Tibial nerve (tissue), 4 donors: ENCODE measurements around the gene HOPX. TPM values are rescaled to one million over a fixed set of nuclear protein-coding genes. Genes with fewer than 3 reads are reported as not detected.

ENCODE experiments used
- DNase-seq, 2 donors: peaks; one replicate each; pipeline ENCODE4 v3.0.0-alpha.2; 2019; ENCODE audit warnings: low spot score in 2 of 2
- H3K27ac ChIP-seq, 4 donors: fragments of 200-600 bp; sonication (generic) in 3 of 4; one replicate each; pipeline ENCODE4 v1.5.1; 2017 to 2019; ENCODE audit warnings: mild to moderate bottlenecking in 1 of 4
- H3K27me3 ChIP-seq, 2 donors: fragments of 200-600 bp; sonication (generic) in 1 of 2; one replicate each; pipeline versions ENCODE4 v1.5.1 to v1.6.0; 2017 to 2019
- H3K36me3 ChIP-seq, 3 donors: fragments of 200-600 bp; sonication (generic); one replicate each; pipeline ENCODE4 v1.5.1; 2018 to 2019
- H3K4me1 ChIP-seq, 4 donors: fragments of 200-600 bp; sonication (generic) in 3 of 4; one replicate each; pipeline ENCODE4 v1.5.1; 2017 to 2019
- H3K4me3 ChIP-seq, 4 donors: fragments of 200-600 bp; sonication (generic) in 3 of 4; one replicate each; pipeline ENCODE4 v1.5.1; 2017 to 2019; ENCODE audit warnings: mild to moderate bottlenecking in 1 of 4, moderate library complexity in 1 of 4
- H3K9me3 ChIP-seq, 4 donors: fragments of 200-600 bp; sonication (generic) in 3 of 4; one replicate each; pipeline ENCODE4 v1.5.1; 2017 to 2019
- EP300 ChIP-seq, 2 donors: sonication (generic); formaldehyde crosslinking; IDR thresholded peaks; one replicate each; pipeline ENCODE4 v1.6.1; 2017; ENCODE audit warnings: antibody characterized with exemption in 2 of 2, mild to moderate bottlenecking in 1 of 2
- POLR2A ChIP-seq, 2 donors: fragments of 450-650 bp; IDR thresholded peaks; one replicate each; pipeline ENCODE4 v1.6.1; 2017; ENCODE audit warnings: antibody characterized with exemption in 2 of 2, mild to moderate bottlenecking in 2 of 2, moderate library complexity in 2 of 2
- WGBS, 2 donors: methylation state at CpG; one replicate each; pipeline ENCODE4 v1.1.5; 2018; 5-methylcytosine and 5-hydroxymethylcytosine counted together
- total RNA-seq, 4 donors: library from RNA; depleted of rRNA; stranded (reverse); fragments of >200 nt; gene quantifications; one replicate each; pipeline ENCODE4 v1.1.0, GENCODE V29; 2016
- TF ChIP-seq, protein P1 (sequence below), 5 experiments: fragments of 200-600 bp in 3 of 5; fragments of 450-650 bp in 2 of 5; sonication (generic) in 3 of 5; IDR thresholded peaks; one replicate each; pipeline ENCODE4 v1.5.1; 2016 to 2019; ENCODE audit warnings: antibody characterized with exemption in 5 of 5, mild to moderate bottlenecking in 3 of 5, moderate library complexity in 2 of 5

Gene HOPX
- total RNA-seq, 4 donors from 2014 or later: 0.63 to 2.7 (median 1.9) TPM

DNA sequence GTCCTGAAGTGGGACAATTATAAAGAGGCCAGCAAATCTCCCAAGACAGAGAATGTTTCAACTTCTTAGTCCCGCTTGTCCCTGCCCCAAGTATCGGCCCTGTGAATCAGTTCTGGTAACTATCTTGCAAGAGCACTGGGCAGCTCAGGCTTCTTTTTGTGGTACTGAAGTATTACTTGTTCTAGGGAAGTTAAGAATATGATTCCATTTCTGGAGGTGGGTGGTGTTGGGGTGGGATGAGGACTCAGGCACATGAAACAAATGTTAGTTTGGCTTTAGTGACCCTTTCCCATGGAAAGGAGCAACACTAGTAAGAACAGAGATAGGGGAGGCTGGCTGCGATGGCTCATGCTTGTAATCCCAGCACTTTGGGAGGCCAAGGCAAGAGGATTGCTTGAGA lies 28.9 kb downstream of the HOPX start:
- Histone ChIP-seq H3K9me3 (no peaks in the 10 kb centered on the region), H3K4me3 (no peak overlapping the region), H3K36me3 (no peaks in the 10 kb centered on the region), H3K27ac (no peak overlapping the region), H3K4me1 (peaks cover 0 to 24% (median 5%) of the 10 kb centered on the region in 4 donors), H3K27me3 (peaks cover 0 to 36% of the 10 kb centered on the region in 2 donors)
- DNase-seq: no peak
- WGBS, 2 donors: 73 to 86% methylated on average over 3 of the region's 3 CpGs
- TF ChIP-seq, protein P1, sequence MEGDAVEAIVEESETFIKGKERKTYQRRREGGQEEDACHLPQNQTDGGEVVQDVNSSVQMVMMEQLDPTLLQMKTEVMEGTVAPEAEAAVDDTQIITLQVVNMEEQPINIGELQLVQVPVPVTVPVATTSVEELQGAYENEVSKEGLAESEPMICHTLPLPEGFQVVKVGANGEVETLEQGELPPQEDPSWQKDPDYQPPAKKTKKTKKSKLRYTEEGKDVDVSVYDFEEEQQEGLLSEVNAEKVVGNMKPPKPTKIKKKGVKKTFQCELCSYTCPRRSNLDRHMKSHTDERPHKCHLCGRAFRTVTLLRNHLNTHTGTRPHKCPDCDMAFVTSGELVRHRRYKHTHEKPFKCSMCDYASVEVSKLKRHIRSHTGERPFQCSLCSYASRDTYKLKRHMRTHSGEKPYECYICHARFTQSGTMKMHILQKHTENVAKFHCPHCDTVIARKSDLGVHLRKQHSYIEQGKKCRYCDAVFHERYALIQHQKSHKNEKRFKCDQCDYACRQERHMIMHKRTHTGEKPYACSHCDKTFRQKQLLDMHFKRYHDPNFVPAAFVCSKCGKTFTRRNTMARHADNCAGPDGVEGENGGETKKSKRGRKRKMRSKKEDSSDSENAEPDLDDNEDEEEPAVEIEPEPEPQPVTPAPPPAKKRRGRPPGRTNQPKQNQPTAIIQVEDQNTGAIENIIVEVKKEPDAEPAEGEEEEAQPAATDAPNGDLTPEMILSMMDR (IDR thresholded peaks at IDR 0.05): no peak
- TF ChIP-seq EP300 (IDR thresholded peaks at IDR 0.05) (no peak), POLR2A (IDR thresholded peaks at IDR 0.05) (no peak)

DNA sequence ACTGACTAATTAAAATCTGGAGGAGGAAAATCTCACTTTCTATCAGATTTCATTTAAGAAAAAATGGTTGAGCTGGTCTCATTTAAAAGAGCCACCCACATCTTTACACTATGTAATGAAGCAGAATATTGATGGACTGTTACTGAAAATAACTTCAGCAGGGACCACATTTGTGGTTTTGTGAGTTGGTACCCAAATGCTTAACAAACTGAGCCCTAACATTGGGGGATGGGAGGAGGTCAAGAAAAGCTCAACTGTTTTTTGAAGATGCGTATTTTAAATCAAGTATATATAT lies 30.1 kb downstream of the HOPX start:
- Histone ChIP-seq H3K36me3 (no peaks in the 10 kb centered on the region), H3K27ac (no peak overlapping the region), H3K27me3 (peaks cover 0 to 24% of the 10 kb centered on the region in 2 donors), H3K4me3 (no peak overlapping the region), H3K4me1 (peaks cover 0 to 19% (median 5%) of the 10 kb centered on the region in 4 donors), H3K9me3 (peaks cover 0 to 11% (median 0%) of the 10 kb centered on the region in 4 donors)
- TF ChIP-seq POLR2A (IDR thresholded peaks at IDR 0.05) (no peak), EP300 (IDR thresholded peaks at IDR 0.05) (no peak)
- TF ChIP-seq, protein P1 (IDR thresholded peaks at IDR 0.05): no peak
- DNase-seq: no peak
- 90 to 93% methylated on average over 1 of the region's 1 CpG for WGBS, 2 donors

DNA sequence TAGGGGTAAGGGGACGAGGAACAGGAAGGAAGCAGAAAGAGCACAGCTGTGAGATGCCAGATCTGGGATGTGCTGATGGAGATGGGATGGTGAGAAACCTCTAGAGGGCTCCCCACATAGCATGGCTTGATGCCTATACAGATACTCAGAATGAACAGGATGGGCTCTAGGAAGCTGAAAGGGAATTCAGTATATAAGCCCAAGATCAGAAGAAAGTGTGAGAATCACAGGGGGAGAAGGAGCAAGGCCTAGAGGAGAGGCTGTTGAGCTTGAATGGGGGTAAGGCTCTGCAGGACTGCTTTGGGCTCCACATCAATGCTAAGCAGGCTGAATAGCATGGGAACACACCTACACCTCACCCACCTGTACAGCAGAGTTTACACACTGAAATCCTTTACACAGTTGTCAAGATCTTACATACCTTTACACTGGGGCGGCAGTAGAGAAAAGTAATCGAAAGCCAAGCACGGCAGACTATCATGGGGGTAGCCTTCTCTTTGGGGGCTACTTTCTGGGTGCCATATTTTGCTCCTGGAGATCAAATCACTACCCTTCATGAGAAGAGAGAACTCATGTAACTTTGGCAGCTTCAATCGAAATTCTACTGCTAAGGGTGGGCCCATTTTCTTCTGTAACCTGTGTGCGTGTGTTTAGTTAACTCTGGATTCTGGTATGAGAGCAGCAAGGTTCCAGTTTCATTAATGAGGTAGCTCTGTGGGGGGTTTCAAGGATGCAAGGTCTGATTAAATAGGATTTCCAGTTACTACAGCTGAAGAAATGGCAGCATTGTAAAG lies 30.6 kb downstream of the HOPX start:
- 81 to 84% methylated on average over 6 of the region's 6 CpGs for WGBS, 2 donors
- H3K36me3 ChIP-seq: no peaks in the 10 kb centered on the region
- no peak overlapping the region for H3K27ac ChIP-seq
- TF ChIP-seq POLR2A (IDR thresholded peaks at IDR 0.05) (no peak), EP300 (IDR thresholded peaks at IDR 0.05) (no peak)
- TF ChIP-seq, protein P1 (IDR thresholded peaks at IDR 0.05): no peak
- DNase-seq: no peak
- peaks cover 0 to 20% of the 10 kb centered on the region in 2 donors for H3K27me3 ChIP-seq
- no peak overlapping the region for H3K4me3 ChIP-seq
- peaks cover 0 to 11% (median 0%) of the 10 kb centered on the region in 4 donors for H3K9me3 ChIP-seq
- H3K4me1 ChIP-seq: peaks cover 0 to 13% (median 5%) of the 10 kb centered on the region in 4 donors

DNA sequence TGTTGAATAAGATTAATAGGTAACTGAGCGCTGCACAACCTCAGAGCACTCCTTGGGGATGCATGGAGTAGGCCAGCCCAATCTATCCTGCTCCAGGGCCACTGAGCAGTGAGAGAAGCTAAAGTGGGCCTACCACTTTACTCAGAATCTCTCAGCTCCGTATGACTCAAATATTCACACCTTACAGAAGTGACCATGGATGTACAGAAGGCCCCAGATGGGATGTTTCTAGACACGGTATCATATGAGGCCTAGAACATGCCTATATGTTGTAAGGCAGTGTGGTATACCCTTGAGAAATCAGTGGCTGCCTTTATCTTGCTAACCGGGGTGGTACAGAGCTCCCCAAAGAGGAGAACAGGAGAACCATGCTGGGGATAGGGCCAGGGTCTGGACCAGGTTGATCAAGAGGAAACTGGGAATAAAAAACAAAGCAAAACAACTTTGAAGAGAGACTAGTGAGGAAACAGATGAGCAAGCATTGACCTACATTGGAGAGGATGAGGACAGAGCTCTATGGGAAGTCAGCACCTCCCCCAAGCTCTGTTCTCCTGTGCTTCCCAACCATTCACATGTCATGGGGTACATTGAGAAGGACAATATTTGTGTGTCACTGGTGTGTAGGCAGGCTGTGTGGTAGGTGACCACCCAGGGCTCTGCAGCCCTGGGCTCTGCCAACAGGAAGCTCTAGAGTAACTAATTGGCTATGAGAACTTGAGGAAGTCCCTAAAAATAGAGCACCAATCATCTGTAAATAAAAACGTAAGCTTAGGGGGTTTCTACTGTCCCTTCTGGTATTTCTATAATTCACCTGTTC lies 31.4 kb downstream of the HOPX start:
- DNase-seq: no peak
- no peaks in the 10 kb centered on the region for H3K36me3 ChIP-seq
- TF ChIP-seq POLR2A (IDR thresholded peaks at IDR 0.05): no peak
- H3K4me1 ChIP-seq: peaks cover 0 to 8% (median 3%) of the 10 kb centered on the region in 4 donors
- no peak overlapping the region for H3K27ac ChIP-seq
- WGBS, 2 donors: 84 to 90% methylated on average over 5 of the region's 5 CpGs
- H3K9me3 ChIP-seq: peaks cover 0 to 11% (median 0%) of the 10 kb centered on the region in 4 donors
- H3K27me3 ChIP-seq: peaks cover 0 to 12% of the 10 kb centered on the region in 2 donors
- no peak overlapping the region for H3K4me3 ChIP-seq

DNA sequence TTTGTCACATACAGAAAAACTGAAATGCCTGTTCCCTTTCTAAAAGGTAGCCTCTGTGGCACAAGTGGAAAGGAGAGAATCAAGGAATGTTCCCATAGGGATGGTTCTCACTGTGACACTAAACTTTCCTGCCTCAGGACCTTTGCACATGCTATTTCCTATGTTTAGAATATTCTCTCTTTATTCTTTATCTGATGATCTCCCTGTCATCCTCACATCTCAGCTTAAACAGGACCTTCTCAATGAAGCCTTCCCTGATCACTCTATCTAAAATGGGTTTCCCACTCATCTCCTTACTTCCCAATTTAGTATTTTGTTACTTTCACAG lies 32.3 kb downstream of the HOPX start:
- TF ChIP-seq EP300 (IDR thresholded peaks at IDR 0.05) (no peak), POLR2A (IDR thresholded peaks at IDR 0.05) (no peak)
- TF ChIP-seq, protein P1 (IDR thresholded peaks at IDR 0.05): no peak
- Histone ChIP-seq H3K9me3 (peaks cover 0 to 11% (median 0%) of the 10 kb centered on the region in 4 donors), H3K27me3 (peaks cover 0 to 3% of the 10 kb centered on the region in 2 donors), H3K4me1 (peaks cover 0 to under 1% (median under 1%) of the 10 kb centered on the region in 4 donors), H3K36me3 (no peaks in the 10 kb centered on the region), H3K4me3 (no peak overlapping the region), H3K27ac (no peak overlapping the region)
- no peak for DNase-seq
